Measurements from ENCODE around the gene BRIP1.

Gene BRIP1

DNA sequence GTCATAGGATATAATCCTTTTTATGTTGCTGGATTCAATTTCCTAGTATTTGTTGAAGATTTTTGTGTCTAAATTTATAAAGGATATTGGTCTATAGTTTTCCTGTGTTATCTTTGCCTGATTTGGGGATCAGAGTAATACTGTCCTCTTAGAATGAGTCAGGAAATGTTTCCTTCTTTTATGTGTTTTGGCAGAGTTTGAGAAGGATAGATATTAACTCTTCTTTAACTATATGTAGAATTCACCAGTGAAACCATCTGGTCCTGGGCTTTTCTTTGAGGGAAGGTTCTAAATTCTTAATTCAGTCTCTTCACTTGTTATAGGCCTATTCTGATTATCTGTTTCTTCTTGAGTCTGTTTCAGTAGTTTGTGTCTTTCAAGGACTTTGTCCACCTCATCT is 206.0 kb downstream of the BRIP1 start:
- Histone ChIP-seq H3K4me1 (ENCODE audit: low read length) (no peaks in the 10 kb centered on the region), H2AFZ (ENCODE audit: low read depth, low read length) (no peak overlapping the region), H3K4me3 (ENCODE audit: low read length) (no peak overlapping the region), H3K79me2 (ENCODE audit: low read length) (no peaks in the 10 kb centered on the region), H4K20me1 (ENCODE audit: insufficient read depth, low read length) (no peaks in the 10 kb centered on the region), H3K27ac (ENCODE audit: low read length) (no peak overlapping the region), H3K9ac (ENCODE audit: low read length) (no peak overlapping the region), H3K36me3 (replicated peaks; ENCODE audit: low read depth, low read length) (no peaks in the 10 kb centered on the region), H3K27me3 (ENCODE audit: low read depth, low read length) (no peaks in the 10 kb centered on the region), H3K9me3 (ENCODE audit: insufficient read depth, low read length) (no peaks in the 10 kb centered on the region), H3K4me2 (ENCODE audit: low read length) (no peak overlapping the region)
- TF ChIP-seq, protein P1, sequence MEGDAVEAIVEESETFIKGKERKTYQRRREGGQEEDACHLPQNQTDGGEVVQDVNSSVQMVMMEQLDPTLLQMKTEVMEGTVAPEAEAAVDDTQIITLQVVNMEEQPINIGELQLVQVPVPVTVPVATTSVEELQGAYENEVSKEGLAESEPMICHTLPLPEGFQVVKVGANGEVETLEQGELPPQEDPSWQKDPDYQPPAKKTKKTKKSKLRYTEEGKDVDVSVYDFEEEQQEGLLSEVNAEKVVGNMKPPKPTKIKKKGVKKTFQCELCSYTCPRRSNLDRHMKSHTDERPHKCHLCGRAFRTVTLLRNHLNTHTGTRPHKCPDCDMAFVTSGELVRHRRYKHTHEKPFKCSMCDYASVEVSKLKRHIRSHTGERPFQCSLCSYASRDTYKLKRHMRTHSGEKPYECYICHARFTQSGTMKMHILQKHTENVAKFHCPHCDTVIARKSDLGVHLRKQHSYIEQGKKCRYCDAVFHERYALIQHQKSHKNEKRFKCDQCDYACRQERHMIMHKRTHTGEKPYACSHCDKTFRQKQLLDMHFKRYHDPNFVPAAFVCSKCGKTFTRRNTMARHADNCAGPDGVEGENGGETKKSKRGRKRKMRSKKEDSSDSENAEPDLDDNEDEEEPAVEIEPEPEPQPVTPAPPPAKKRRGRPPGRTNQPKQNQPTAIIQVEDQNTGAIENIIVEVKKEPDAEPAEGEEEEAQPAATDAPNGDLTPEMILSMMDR (IDR thresholded peaks at IDR 0.05; ENCODE audit: low read depth, low read length), result no peak
- TF ChIP-seq EZH2phosphoT487 (IDR thresholded peaks at IDR 0.05; ENCODE audit: low read depth), result no peak

GRCh38 chr17:61656721-61657217 is 206.6 kb downstream of the BRIP1 start:
- no peaks in the 10 kb centered on the region for H4K20me1 ChIP-seq (ENCODE audit: insufficient read depth, low read length)
- no peak overlapping the region for H3K4me2 ChIP-seq (ENCODE audit: low read length)
- no peak overlapping the region for H3K27ac ChIP-seq (ENCODE audit: low read length)
- H3K36me3 ChIP-seq (replicated peaks; ENCODE audit: low read depth, low read length), result no peaks in the 10 kb centered on the region
- H3K4me3 ChIP-seq (ENCODE audit: low read length), result no peak overlapping the region
- no peaks in the 10 kb centered on the region for H3K4me1 ChIP-seq (ENCODE audit: low read length)
- H2AFZ ChIP-seq (ENCODE audit: low read depth, low read length), result no peak overlapping the region
- no peaks in the 10 kb centered on the region for H3K79me2 ChIP-seq (ENCODE audit: low read length)
- H3K9ac ChIP-seq (ENCODE audit: low read length), result no peak overlapping the region
- no peak for TF ChIP-seq EZH2phosphoT487 (IDR thresholded peaks at IDR 0.05; ENCODE audit: low read depth)
- TF ChIP-seq, protein P1 (IDR thresholded peaks at IDR 0.05; ENCODE audit: low read depth, low read length), result no peak
- H3K27me3 ChIP-seq (ENCODE audit: low read depth, low read length), result no peaks in the 10 kb centered on the region
- H3K9me3 ChIP-seq (ENCODE audit: insufficient read depth, low read length), result 0 out of 2 replicates have a peak, but pooled peaks cover 3% of the 10 kb centered on the region

- Histone ChIP-seq H3K9me3 (ENCODE audit: insufficient read depth, low read length) (0 out of 2 replicates have a peak, but pooled peaks cover 11% of the 10 kb centered on the region), H3K27ac (ENCODE audit: low read length) (no peak overlapping the region), H3K79me2 (ENCODE audit: low read length) (no peaks in the 10 kb centered on the region), H3K36me3 (replicated peaks; ENCODE audit: low read depth, low read length) (no peaks in the 10 kb centered on the region), H4K20me1 (ENCODE audit: insufficient read depth, low read length) (no peaks in the 10 kb centered on the region), H3K9ac (ENCODE audit: low read length) (no peak overlapping the region), H3K27me3 (ENCODE audit: low read depth, low read length) (no peaks in the 10 kb centered on the region), H3K4me1 (ENCODE audit: low read length) (peaks cover 5% of the 10 kb centered on the region), H2AFZ (ENCODE audit: low read depth, low read length) (no peak overlapping the region), H3K4me2 (ENCODE audit: low read length) (no peak overlapping the region), H3K4me3 (ENCODE audit: low read length) (no peak overlapping the region)
- TF ChIP-seq, protein P1 (IDR thresholded peaks at IDR 0.05; ENCODE audit: low read depth, low read length), result no peak
- no peak for TF ChIP-seq EZH2phosphoT487 (IDR thresholded peaks at IDR 0.05; ENCODE audit: low read depth)
Measured at GRCh38 chr17:61650749-61651148, 212.6 kb downstream of the BRIP1 start.

DNA sequence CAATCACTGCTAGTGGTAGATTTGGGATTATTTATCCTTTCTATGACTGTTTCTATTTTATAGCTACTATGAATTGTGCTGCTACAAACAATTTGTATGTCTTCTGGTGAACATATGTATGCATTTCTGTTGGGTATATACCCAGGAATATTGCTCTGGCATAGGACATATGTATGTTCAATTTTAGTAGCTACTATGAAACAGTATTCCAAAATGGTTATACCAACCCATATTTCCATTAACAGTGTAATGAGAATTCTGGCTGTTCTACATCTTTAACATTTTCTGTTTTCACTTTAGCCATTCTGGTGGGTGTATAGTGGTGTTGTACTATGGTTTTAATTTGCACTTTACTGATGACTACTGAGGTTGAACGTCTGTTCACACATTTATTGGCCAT is 214.7 kb downstream of the BRIP1 start:
- H3K27me3 ChIP-seq (ENCODE audit: low read depth, low read length), result peaks cover 6% of the 10 kb centered on the region; the same call in 1 of the 2 replicates
- no peak for TF ChIP-seq EZH2phosphoT487 (IDR thresholded peaks at IDR 0.05; ENCODE audit: low read depth)
- TF ChIP-seq, protein P1 (IDR thresholded peaks at IDR 0.05; ENCODE audit: low read depth, low read length), result no peak
- H3K9ac ChIP-seq (ENCODE audit: low read length), result no peak overlapping the region
- H3K4me1 ChIP-seq (ENCODE audit: low read length), result peaks cover 5% of the 10 kb centered on the region
- no peak overlapping the region for H2AFZ ChIP-seq (ENCODE audit: low read depth, low read length)
- no peaks in the 10 kb centered on the region for H3K36me3 ChIP-seq (replicated peaks; ENCODE audit: low read depth, low read length)
- H3K4me2 ChIP-seq (ENCODE audit: low read length), result no peak overlapping the region
- H3K9me3 ChIP-seq (ENCODE audit: insufficient read depth, low read length), result 0 out of 2 replicates have a peak, but pooled peaks cover 11% of the 10 kb centered on the region
- no peaks in the 10 kb centered on the region for H4K20me1 ChIP-seq (ENCODE audit: insufficient read depth, low read length)
- H3K79me2 ChIP-seq (ENCODE audit: low read length), result no peaks in the 10 kb centered on the region
- H3K4me3 ChIP-seq (ENCODE audit: low read length), result no peak overlapping the region
- H3K27ac ChIP-seq (ENCODE audit: low read length), result no peak overlapping the region

Data from OCI-LY3 (cell line).